GM20431 (cell line): ENCODE results near the gene STRA8.

Source experiments
- in situ Hi-C: fragments of 300-500 bp; cut with MseI, MboI; formaldehyde crosslinking; loops from one replicate; pipeline ENCODE4 v1.15.0; 2020; ENCODE audit warnings: low sequenced_read_pairs; ENCODE audit not compliant: unreplicated experiment

STRA8 gene

DNA sequence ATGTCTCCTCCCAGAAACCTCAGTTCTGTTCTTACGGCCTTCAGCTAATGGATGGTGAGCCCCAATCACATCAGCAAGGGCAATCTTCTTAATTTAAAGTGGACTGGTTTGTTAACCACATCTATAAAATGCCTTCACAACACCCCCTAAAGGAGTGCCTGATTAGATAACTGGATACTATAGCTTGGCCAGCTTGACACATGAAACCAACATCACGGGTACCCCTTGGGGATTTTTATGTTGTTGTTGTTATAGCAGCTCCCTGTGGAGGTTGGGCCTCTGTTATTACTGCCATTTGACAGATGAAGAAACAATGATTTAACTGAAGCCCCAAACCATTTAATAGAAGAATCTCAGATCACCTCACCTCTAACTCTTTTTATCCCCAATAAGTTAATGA, 26.8 kb downstream of the STRA8 start:
- in situ Hi-C loops = no loop called here

DNA sequence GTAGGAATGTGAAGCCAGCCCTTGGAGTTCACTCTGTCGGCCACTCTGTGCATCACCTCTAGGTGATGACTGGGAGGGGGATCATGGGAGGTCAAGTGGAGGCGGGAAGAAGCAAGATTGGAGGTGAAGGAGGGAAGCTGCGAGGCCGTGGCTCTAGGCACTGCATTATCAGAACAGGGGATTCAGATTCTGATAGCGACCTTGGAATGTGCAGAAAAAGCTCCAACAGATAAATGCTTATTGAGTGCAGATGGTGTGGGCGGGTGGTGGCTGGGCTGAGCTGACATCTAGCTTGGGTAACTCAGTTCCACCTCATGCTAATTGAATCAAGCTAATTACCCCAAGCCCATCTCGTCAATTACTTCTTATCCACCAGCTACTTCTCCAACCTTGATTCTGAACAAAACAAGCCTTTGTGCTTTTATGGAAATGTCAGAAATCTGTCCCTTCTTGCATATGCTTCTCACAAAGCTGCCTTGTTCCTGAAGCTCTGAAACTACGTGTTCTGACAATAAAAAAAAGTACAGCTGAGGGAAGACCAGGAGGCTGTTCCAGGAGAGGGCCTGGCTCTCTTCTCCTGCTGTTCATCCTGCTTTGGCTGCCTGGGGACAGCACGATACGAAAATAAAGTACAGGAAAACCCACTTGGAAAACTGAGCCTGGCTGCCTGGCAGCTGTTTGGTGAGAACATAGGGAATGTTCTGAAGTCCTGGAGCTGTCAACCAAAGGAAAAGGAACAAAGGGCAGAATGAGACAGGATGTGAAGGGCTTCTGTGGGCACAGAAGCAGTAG, 27.5 kb downstream of the STRA8 start:
- in situ Hi-C loops = no loop called here

DNA sequence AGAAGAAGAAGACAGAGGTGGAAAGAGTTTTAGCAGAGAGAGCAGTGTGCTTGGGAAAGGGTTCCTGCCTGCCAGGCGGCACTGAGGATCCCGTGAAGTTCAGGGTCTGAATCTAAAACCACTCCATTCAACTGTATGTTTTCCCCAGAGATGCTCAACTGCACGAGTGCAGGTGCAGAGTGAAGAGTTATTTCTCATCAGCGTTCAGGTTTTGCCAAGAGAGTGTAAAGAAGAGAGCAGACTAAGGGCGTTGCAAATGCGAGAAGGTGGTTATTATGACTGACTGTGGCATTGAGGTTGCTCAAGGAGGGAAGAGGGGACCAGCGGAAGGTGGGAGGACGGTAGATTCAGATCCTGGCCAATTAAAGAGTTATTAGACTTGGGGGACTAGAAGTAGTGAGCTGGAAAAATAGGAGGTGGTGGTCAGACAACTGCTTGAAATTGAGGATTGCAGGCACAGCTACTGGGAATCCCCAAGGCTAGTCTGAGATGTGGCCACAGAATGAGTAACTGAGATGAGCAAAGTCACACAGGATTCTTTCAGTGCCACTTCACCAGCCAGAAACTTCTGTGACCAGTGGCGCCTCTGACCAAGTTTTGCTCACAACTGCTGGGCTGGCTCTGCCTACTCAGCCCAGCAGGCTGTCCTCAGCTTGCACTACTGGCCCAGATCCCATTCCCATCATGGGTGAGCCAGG, 29.1 kb downstream of the STRA8 start:
- in situ Hi-C loops = no loop called here

DNA sequence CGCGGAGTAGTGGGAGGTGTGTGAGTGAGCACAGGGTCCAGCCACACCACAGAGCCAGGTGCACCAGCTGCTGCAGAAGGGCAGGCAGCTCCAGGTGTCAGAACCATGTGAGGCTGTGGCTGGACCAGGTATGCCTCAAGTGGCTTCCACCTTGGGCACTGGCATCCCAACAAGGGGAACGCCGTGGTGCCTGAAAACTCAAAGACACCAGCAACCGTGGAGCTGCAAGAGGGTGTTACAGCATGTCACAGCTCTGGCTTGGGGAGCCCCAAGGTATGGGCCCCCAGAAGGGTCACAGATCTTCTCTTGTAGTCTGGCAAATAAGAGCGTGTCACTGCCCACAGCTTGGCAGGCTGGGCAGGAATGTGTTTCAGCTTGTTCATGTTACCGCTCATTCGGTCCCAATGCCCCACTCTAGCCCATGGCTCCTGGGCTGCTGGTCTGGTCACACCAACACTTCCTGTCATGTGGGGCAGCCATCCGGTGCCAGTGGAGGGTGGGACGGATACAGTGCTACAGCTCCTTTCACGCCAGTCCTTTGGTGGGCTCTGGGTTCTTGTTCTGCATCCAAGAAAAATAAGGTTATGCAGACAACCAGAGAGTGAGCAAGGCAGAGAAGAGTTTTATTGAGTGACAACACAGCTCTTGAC, 29.8 kb downstream of the STRA8 start:
- in situ Hi-C loops = no loop called here

DNA sequence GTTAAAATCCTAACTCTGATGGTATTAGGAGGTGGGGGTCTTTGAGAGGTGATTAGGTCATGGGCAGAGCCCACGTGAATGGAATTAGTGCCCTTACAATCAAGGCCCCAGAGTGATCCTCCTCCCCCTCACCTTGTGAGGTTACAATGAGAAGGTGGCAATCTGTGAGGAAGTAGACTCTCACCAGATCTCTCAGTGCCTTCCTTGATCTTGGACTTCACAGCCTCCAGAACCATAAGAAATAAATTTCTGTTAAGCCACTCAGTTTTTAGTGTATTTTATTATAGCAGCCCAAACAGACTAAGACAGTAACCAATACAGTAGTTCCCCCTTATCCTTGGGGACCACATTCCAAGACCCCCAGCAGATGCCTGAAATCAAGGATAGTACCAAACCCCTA, 32.0 kb downstream of the STRA8 start:
- in situ Hi-C loops = no loop called here

DNA sequence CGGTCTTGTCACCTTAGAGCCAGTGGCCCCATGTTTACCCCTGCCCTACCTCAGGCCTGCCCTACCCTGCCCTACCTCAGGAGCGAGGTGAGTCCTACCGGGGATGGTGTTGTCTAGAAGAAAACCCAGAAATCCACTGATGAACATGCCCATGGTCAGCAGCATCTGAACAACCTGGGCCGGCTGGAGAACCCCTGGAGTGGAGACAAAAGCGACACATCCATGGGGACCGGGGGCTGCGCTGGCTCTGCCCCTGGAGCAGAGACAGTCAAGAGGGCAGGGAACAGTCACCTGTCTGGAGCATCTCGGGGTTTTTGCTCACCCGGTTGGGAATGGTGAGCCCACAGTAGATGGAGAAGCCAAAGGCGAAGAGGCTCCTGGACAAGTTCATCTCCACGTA, 36.3 kb downstream of the STRA8 start:
- in situ Hi-C loops = no loop called here

DNA sequence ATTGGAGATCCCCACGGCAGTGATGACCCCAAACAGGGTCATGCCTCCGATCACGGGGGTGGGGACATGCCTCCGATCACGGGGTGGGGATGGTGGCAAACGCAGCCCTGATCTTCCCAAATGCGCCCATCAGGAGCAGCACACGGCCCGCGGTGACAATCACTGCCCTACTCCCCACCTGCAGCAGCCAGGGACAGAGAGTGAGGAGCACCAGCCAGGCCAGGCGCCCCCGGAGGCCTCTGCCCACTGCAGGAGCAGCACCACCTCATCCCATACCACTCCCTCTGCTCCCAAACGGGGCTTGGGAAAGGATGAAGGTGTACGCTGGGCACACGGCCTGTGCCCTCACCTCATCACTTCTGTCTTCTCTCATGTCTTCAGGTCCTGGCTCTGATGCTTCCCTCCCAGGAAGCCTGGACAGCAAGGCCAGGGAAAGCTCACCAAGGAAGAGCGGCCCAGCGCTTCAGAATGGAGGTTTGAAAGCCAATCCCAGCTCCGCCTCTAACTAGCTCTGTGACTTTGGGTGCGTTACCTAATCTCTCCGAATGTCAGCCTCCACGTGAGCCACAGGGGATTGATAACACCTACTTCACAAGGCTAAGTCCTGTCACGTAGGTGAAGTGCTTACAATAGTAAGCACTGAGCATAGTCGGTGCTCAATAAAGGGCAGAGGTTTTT, 37.1 kb downstream of the STRA8 start:
- in situ Hi-C loops = no loop called here

DNA sequence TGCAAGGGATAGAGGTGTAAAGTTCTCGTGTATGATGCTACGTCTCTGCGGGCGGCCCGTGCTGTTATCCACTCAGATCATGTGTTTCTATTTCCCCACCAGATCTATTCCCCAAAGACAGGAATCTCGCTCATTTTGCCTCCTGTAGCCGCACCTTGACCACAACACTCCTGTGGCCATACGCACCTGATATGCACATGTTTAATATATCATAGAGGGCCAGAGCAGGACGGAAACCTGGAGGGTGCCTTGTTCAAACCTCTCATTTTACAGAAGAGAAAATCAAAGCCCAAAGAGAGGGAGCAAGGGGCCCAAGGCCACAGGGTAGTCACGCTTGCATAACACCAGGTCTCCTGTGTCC, 37.6 kb downstream of the STRA8 start:
- in situ Hi-C loops = no loop called here

DNA sequence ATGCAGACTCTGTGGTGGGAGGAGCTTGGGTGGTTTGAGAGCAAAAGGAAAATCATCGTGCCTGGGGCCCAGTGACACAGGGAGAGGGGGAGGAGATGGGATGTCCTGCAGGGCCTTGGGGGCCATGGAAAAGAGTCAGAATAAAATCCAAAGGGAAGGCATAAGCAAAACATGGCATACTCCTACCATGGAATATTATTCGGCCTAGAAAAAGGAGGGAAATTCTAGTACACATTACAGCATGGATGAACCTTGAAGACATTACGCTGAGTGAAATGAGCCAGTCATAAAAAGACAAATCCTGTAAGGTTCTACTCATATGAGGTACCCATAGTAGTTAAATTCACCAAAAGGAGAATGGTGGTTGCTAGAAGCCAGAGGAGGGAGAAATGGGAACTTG, 38.7 kb downstream of the STRA8 start:
- in situ Hi-C loops = no loop called here

DNA sequence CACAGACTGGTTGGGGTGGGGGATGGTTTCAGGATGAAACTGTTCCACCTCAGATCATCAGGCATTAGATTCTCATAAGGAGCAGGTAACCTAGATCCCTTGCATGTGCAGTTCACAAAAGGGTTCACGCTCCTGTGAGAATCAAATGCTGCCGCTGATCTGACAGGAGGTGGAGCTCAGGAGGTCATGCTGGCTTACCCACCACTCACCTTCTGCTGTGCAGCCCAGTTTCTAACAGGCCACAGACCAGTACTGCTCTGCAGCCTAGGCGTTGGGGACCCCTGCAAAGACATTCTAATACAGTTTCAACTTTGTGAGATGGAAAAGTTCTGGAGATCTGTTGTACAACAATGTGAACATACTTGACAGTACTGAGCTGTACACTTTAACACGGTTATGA, 39.9 kb downstream of the STRA8 start:
- in situ Hi-C loops = no loop called here

DNA sequence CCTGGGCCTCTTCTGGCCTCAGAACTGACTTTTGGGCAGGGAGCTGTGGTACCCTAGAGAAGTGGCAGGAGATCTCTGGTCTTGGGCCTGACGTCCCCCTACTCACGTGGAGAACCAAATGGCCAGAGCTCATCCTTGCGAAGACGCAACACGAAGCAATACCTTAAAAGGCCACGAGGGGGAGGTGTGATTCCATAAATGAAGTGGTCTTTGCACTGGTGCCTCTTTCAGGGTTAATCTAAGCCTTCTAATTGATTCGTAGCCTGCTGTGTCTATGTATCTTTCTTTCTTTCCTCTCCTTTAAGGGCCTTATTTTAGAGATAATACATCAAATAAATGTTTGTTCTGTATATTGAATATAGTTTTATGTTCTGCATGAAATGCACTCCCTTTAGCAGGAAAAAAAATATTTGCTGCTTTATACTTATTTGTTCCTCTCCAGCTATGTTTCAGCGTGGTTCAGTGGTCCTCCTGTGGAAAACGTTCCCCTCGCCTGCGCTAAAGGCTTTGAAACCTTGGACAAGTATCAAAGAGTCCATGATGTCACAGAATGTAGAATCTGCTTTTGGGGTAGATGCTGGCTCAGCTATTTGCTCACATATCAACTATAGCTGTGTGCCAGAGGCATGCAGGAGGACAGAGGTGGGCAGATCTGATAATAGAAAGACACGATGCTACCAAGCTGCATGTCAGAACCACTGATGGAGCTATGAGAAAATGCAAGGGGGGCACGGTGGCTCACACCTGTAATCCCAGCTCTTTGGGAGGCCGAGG, 41.0 kb downstream of the STRA8 start:
- in situ Hi-C loops = loop anchor here (25.0 kb wide), 2 partner anchors 363 to 738 kb away; no protein-coding TSS in a partner anchor

DNA sequence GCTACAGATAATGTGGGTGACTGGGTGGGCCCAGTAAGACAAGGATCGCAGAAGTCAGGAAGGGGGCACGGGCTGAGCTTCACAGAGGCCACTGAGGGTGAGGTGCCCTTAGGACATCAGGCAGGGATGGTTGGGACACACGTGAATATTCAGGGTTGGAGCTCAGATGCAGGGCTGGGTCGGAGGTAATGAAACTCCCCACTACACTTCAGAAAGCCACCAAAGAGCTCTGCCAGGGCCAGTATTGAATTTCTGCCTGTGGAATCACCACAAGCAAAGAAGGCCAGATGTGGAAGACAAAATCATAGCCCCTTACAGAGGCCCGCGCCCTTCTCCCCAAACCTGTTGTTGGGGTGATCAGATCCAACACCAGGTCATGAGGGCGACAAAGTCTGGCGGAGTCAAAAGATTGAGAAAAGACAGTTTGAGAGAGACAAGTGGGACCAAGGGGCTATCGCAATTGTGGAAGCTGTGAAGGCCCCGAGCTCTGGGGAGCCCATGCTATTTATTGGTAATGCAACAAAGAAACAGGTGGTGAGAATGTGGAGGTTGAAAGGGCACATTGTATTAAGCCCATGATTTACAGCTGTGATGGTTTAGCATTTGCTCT, 42.4 kb downstream of the STRA8 start:
- in situ Hi-C loops = loop anchor here (25.0 kb wide), 2 partner anchors 361 to 736 kb away; no protein-coding TSS in a partner anchor

DNA sequence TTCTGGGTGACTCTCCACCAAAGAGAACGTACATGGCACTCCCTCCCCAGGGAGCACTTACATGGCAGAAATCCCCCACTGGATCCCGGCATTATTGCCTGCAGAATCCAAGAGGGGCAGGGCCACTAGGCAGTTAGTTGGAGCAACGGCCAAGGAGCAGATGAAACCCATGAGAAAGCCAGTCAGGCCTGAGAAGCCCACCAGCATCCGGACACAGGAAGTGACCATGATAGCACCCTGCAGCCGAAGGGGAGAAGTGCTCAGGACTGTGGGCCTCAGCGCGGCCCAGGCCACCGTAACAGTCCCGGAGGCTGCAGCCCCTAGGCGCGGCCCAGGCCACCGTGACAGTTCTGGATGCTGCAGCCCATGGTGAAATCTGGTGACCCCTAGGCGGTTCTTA, 43.5 kb downstream of the STRA8 start:
- in situ Hi-C loops = loop anchor here (25.0 kb wide), 2 partner anchors 360 to 735 kb away; no protein-coding TSS in a partner anchor

DNA sequence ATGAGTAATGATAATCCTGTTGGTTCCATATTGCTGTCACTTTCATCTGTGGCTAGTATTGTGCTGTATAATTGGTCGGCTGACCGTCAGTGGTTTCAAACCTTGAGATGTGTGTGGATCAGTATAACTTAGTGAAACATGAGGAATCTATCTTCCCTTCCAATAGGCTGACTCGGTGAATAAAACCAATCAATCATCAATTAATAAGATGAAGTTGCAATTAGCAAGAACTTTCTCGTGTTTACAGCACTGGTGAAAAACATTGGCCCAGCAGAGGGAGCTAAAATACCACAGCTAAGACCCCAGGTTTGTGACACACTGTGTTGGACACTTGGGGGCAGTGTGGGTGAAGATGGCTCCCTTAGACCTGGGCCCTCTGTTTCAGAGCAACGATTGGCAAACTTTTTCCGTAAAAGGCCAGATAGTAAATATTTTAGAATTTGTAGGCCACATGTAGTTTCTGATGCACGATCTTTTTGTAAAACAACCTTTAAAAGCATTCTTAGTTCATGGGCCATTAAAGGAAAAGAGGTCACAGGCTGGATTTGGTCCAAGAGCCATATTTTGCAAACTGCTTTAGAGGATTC, 47.8 kb downstream of the STRA8 start:
- in situ Hi-C loops = loop anchor here (25.0 kb wide), 2 partner anchors 356 to 731 kb away; no protein-coding TSS in a partner anchor

DNA sequence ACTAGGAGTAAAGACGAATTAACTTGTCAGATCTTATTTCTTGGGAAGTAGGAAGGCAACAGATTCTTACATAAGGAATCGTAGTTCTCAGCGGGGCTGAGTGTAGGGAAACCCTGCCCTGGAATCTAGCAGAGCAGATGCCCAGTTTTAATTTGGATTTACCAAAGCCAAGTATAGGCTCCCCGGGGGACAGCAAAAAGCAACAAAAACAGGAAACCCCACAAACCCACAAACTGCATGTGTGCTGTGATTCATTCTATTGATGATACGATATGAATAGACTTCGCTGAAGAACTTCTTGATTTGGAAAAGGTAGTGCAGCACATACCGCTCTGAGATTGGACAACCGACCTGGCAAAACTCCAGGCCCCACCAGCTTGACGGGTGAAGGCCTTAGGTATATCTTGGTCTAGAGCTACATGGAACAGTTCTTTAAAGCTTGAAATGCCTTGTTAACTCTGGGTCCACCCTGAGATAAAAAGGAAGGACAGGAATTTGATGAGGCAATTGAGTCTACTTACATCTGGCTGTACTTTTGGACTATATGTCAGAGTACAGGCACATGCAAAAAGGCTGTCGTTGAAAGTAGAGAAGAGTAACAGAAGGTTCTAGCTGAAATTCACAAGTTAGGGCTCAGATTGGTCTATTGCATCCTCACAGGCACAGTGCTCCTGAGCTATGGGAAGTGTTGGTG, 49.1 kb downstream of the STRA8 start:
- in situ Hi-C loops = loop anchor here (25.0 kb wide), 2 partner anchors 355 to 730 kb away; no protein-coding TSS in a partner anchor

DNA sequence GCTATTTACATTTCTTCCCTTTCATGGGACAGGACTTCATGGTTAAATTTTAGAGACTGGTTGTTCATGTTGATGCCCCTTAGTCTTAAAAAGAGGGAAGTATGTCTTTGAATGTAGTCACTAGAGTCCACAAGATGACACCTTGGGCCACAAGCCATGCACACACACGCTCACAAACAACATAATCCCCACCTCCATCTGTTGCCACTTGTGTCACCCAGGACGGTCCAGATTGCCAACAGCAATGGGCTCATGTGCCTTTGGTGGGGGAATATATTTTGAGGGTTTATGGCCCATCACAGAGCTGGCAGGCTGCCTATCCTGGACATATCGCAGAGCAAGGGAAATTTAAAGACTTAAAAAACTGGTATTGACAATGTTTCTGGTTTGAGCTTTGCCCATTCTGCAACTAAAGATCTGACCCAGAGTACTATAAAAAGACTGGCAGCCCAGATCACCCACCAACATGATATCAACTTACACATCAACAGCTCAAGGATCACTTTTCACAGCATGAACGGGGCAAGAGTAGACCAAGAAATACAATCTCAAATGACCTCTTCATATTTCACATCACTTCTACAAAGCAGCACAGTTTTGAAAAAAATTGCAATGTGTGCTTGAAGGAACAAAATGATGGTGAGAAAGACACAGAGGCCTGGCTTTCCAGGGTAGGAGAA, 50.5 kb downstream of the STRA8 start:
- in situ Hi-C loops = loop anchor here (25.0 kb wide), 2 partner anchors 353 to 728 kb away; no protein-coding TSS in a partner anchor

DNA sequence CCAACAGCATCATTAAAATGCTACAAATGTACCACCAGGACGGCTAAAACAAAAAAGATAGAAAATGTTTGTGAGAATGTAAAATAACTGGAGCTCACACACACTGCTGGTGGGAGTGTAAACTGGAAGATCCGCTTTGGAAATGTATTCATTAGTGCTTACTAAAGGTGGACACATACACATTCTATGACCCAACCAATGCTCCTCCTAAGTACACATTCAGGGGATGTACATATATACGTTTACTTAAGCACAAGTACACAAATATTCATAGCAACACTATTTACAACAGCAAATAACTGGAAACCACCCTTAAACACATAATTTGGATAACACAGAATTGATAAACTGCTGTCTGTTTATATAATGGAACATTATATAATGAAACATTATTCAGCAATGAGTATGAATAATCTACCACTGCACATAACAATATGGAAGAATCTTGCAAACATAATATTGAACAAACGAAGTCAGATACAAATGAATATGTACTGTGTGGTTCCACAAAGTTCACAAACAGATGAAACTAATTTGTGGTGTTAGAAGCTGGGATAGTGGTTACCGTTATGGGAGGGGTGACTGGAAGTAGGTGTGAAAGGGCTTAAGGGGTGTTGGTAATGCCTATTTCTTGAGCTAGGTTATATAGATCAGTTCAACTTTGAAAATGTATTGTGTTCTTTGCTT, 52.1 kb downstream of the STRA8 start:
- in situ Hi-C loops = loop anchor here (25.0 kb wide), 2 partner anchors 352 to 727 kb away; no protein-coding TSS in a partner anchor
